NCI-H524 (cell line): ENCODE data around the gene SLC25A42.
A peak's percentile ranks its signal among the peaks of the same experiment; 100 is the strongest.
"Not testable (repeated sequence)": the region's sequence is repeated elsewhere in the genome, so short reads cannot be mapped to it uniquely, and the experiment has no call there.

Source experiments
- DNase-seq, 2 experiments: peaks; one replicate each; lab custom pipeline; 2025; lab: John Stamatoyannopoulos, UW

Gene SLC25A42

DNA sequence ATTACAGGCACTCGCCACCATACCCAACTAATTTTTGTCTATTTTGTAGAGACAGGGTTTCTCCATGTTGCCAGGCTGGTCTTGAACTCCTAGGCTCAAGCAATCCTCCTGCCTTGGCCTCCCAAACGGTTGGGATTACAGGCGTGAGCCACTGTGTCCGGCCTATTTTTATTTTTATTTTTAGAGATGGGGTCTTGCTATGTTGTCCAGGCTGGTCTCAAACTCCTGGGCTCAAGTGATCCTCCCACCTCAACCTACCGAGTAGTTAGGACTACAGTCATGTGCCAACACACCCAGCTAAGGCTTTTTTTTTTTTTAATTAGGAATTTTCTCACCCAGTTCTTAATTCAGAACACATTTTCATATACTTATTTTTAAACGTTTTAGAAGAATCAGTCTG is 71.9 kb downstream of the SLC25A42 start:
- not testable (repeated sequence) for DNase-seq

- peak in 1 of 2 experiments; percentile 34 for DNase-seq
Observed at GRCh38 chr19:19137556-19138108, 73.8 kb downstream of the SLC25A42 start.

DNA sequence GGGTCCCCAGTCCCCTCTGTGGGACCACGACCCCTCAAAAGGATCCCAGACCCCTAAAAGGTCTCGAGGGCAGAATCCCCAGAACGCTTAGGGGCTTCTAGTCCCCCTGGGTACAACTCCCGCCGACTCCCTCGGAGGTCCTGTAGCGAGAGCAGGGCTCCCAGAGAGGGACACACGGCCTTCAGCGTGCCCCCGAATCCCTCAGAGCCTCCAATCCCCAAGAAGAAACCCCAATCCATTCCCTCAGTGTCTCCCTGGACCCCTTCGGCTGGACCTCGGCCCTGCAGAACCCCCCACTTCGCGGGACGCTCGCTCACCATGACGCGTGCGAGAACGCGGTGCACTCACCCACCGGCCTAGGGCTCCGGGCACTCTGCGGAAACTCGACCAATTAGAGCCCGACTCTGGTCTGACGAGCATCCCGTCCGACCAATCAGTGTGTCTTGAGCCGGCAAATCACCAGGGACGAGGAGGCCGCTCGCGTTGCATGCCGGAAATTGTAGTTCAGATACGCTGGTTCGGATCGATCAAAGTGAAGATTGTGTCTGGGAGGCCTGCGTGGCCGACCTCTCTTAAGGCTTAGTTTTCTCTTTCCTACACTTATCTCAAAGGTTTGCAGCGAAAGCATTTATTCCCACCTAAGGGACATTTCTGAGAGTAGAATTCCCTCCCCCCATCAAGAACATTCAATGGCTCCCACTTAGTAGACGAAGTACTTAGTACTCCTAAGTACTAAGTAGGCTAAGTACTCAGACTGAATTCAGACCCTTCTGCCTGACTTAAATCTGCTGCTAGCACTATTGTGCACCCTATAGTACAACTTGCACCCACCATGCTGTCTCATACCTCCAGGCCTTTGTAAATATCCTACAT is 74.6 kb downstream of the SLC25A42 start, which contains the start of gene TMEM161A:
TSS of gene TMEM161A (minus strand) at position 370 of the 873 bp plus-strand sequence. CDS start at position 320, 50 bp downstream.
- peak; percentile 96 to 99 for DNase-seq

GRCh38 chr19:19139876-19140229 is 76.1 kb downstream of the SLC25A42 start:
- no peak for DNase-seq

DNA sequence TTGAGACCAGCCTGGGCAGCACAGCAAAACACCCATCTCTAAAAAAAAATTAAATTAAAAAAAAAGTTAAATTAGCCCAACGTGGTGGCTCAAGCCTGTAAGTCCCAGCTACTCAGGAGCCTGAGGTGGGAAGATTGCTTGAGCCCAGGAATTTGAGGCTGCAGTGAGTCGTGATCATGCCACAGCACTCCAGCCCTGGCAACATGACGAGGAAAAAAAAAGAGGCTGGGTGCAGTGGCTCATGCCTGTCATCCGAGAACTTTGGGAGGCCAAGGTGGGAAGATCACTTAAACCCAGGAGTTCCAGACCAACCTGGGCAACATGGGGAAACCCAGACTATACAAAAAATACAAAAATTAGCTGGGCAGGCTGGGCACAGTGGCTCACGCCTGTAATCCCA is 76.7 kb downstream of the SLC25A42 start:
- no peak for DNase-seq

DNA sequence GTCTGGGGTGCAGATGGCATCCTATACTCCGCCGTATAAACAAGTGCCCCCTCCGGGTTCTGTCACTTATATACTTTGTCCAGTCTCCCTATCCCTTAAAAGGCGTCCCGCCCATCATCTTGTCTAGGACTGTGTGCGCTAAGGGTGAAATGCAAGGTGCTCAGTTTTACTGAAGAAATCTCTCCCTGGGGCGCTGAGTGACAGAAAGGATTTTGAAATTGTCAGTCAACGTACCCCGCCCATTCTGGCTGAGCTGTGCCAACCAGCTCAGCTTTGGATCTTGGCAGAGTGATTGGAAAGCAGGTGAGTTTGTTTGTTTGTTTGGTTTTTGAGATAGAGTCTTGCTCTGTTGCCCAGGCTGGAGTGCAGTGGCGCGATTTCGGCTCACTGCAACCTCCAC is 78.6 kb downstream of the SLC25A42 start:
- no peak for DNase-seq

GRCh38 chr19:19145281-19145680 is 81.5 kb downstream of the SLC25A42 start:
- no peak for DNase-seq

DNA sequence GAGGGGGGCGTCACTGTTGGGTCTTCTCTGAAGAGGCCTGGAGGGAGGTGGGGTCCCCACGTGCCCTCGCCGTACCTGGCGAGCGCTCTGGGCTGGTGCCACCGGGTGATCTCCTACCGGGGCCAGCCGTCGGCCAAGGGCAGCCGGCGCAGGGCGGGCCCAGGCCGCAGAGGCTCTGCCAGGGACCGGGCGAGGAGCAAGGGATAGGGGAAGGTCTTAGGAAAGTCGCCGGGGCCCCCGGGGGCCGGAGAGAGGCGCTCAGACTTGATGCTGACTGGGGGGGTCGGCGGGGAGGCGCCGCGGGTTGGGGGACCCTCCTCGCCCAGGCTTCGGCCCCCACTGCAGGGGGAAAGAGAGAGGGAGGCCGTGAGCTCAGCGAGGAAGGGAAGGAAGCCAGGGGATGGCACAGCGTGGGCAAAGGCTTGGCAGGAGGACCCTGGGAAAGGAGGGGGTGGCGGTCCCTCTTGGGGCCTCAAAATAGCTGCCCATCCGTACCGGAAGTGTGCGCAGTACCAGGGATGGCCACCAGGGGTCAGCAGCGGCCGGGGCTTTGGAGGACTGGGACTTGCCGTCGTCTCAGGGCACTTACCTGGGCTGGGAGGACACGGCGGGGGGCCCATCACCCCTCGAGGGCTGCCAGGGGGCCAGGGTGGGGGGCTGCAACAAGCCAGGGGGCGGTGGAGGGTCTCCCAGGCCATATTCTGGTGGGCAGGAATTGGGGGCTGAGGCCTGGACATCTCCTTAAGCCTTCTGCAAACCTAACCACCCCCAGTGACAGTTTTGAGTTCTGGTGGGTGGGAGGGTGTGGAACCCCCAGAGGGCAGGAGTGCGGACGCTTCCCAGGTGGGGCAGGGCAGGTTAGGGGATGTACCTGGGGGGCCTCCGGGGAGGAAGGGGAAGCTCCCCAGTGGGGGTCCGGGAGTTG is 82.2 kb downstream of the SLC25A42 start:
- DNase-seq, result peak; percentile 50 to 63

DNA sequence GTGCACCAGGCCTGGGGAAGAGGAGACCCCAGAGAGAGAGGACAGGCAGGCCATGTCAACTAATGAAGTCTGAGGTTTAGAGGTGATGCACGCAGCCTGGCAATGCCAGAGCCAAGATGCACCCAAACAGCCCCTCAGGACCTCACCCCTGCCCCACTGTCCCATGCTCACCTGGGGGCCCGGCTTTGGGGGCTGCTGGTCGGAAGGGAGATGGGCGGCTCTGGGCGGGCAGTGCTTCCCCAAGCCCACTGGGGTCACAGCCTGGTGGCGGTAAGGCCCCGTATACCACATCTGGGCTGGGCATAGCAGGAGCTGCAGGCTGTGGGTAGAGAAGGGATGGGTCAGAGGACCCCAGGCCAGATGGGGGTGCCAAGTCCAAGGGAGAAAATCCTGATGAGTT is 83.1 kb downstream of the SLC25A42 start:
- no peak for DNase-seq

- no peak for DNase-seq
Observed at GRCh38 chr19:19147344-19147743, 83.5 kb downstream of the SLC25A42 start.

DNA sequence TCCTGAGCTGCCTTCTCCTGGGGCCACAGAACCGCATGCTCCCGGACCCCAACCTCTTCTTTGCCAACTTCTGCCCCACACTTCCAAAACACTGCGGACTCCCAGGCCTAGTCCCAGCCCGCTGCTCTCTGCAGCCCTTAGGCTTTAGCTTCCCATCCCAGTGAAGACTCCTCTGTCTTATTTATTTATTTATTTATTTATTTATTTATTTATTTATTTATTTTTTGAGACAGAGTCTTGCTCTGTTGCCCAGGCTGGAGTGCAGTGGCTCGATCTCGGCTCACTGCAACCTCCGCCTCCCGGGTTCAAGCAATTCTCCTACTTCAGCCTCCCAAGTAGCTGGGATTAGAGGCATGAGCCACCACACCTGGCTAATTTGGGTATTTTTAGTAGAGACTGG is 84.7 kb downstream of the SLC25A42 start:
- not testable (repeated sequence) for DNase-seq

DNA sequence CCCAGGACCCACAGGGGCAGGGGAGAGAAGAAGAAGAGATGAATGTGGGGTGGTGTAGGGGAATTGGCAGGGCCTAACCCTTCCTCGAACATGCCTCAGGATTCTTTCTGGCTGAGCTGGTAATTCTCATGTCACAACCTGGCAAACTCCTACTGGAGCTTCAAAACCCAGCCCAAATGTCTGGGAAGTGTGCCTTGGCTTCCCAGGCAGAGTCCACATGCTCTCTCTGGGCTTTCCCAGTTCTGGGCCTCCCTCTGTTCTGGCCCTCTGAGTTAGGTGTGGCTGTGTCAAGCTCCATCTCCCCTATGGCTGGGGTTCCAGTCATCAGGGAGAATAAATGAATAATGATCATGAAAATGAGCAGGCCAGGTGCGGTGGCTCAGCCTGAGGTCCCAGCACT is 85.6 kb downstream of the SLC25A42 start:
- DNase-seq, result no peak

DNA sequence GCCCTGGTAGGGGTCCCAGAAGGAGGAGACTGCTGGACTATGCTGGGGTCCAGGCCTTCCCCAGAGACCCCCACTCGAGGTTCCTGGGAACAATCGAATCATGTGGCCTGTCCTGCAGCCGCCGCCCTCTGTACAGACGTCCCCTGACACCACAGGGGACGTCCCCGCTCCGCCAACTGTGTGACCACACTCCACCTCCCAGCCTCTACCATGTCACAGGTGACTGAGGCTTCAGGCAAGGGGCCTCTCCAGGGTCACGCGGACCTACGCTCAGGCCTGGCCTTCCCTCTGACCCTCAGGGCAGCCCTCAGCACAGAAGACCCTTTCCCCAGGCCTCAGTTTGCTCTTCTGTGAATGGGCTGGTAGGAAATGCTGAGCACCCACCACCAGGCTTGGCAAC is 87.6 kb downstream of the SLC25A42 start:
- DNase-seq, result no peak

- DNase-seq, result no peak
Observed at GRCh38 chr19:19152668-19153384, 89.0 kb downstream of the SLC25A42 start.

DNA sequence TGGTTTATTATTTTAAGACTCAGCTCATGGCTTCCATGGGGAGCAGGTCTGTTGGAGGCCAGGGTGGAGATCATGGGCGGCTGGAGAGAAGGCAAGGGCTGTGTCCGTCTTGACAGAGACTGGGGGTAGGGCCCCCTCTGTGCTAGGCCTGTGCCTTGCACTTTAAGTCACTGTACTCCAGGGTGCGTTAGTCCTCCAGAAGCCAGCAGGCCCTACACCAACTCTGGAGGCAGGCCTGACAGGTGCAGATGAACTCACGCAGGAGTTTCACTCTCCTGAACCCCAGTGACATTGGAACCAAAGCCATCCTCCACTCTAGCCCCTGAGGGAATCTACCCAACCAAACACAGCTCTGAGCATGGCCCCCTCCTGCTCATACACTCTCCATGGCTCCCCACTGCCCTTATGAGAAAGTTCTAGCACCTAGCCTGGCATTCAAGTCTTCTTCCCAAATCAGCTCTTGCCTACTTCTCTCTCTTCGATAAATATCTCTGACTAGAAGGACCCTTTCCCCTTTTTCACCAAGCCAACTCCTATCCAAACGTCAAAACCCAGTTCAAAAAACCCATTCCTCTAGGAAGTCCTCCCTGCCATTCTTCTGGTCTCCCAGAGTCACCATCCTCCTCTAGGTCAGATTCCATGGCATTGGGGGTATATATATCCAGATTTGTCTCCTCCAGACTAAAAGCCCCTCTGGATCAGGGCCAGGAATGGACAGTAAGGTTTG is 91.1 kb downstream of the SLC25A42 start:
- DNase-seq, result no peak

GRCh38 chr19:19155495-19156219 is 91.9 kb downstream of the SLC25A42 start:
- DNase-seq, result no peak

DNA sequence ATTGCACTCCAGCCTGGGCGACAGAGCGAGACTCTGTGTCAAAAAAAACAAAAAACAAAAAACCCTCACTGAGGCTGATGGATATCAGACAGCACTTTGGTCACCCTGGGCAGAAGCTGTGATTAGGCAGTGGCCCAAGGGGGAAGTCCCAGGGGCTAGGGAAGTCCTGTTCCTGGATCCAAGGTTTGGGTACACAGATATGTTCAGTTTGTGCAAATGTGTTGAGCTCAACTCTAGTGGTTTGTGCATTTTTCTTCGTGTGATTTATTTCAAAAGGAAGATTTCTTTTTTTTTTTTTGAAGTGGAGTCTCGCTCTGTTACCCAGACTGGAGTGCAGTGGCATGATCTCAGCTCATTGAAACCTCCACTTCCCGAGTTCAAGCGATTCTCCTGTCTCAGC is 94.0 kb downstream of the SLC25A42 start:
- no peak for DNase-seq

DNA sequence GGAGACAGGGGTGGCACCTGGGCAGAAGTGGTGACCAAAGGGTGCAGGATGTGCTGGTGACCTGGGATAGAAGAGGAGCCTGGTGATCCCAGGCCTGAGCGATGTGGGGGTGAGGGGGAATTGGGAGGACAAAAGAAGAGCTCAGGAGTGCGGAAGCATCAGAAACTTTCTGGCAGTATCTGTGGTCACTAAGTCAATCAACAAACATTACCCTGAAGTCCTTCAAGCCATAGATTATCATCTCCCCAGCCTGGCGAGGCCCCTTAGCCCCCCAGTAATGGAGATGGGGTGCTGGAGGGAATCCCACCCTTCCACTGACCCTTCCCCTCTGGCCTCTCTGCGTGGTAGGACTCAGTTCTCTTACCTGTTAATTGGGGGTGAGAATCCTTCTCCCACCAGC is 95.7 kb downstream of the SLC25A42 start:
- DNase-seq, result no peak

DNA sequence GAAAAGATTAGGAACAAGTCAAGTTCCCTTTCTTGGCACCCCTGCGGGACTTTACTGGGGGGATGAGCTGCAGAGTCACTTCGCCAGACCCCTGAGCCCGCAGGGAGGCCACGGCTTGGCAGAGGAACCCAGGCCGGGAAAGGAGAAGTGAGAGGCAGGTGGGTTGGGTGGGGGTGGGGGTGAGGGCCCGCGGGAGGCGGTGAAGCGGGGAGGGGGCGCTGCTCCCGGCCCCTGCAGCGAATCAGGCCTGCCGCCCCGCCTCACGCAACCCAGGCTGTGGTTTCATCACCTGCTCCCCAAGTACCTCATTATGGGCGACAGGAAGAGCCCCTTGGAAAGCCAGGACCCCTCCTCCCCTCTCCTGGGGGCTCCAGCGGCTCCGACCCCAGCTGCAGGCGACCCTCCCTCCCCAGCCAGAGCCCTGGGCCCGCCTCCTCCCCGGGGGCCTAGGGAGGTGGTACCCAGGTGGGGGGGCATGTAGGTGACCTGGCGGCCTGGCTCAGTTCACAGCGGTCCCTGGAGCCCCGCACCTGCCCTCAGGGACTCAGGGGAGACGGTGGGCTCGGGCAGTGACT is 96.8 kb downstream of the SLC25A42 start:
- no peak for DNase-seq

DNA sequence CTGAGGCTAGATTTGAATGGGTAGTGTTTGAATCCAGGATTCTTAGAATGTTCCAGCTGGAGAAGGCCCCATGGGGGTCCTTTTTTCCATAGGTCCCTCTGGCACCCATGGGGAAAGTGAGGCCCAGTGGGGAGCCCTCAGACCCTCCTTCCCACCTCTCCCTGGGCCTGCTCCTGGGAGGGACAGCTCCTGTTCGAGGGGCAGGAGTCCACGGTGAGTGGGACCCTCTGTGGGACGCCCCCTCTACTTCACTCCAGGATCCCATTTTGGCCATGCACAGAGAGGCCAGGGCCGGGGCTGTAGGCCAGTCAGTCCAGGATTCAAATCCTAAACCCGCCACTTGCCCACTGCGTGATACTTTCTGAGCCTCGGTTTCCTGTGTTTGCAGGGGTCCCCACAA is 98.7 kb downstream of the SLC25A42 start:
- DNase-seq, result no peak
